COLO668 (cell line): ENCODE measurements around the gene GRK5.

ENCODE experiments used
- DNase-seq: peaks from one replicate; lab custom pipeline; 2025; ENCODE audit not compliant: unreplicated experiment; lab: John Stamatoyannopoulos, UW

Gene GRK5

GRCh38 chr10:119398996-119399395, 191.6 kb downstream of the GRK5 start:
- no peak for DNase-seq

- no peak for DNase-seq
These were observed 192.1 kb downstream of the GRK5 start for GRCh38 chr10:119399466-119399865.

GRCh38 chr10:119401671-119402395, 194.5 kb downstream of the GRK5 start:
- DNase-seq, result no peak

GRCh38 chr10:119403921-119404320, 196.6 kb downstream of the GRK5 start:
- no peak for DNase-seq

GRCh38 chr10:119404719-119405519, 197.5 kb downstream of the GRK5 start:
- no peak for DNase-seq

- DNase-seq, result no peak
These were observed 198.1 kb downstream of the GRK5 start for GRCh38 chr10:119405520-119405807.

GRCh38 chr10:119406137-119406536, 198.8 kb downstream of the GRK5 start:
- DNase-seq, result no peak

- no peak for DNase-seq
These were observed 199.4 kb downstream of the GRK5 start for GRCh38 chr10:119406601-119407253.

- DNase-seq, result no peak
These were observed 199.9 kb downstream of the GRK5 start for GRCh38 chr10:119407254-119407777.

GRCh38 chr10:119408072-119408471, 200.7 kb downstream of the GRK5 start:
- no peak for DNase-seq

- DNase-seq, result no peak
These were observed 201.6 kb downstream of the GRK5 start for GRCh38 chr10:119408969-119409371.

GRCh38 chr10:119409385-119409784, 202.0 kb downstream of the GRK5 start:
- DNase-seq, result no peak

GRCh38 chr10:119409906-119410305, 202.5 kb downstream of the GRK5 start:
- no peak for DNase-seq

- DNase-seq, result no peak
These were observed 203.2 kb downstream of the GRK5 start for GRCh38 chr10:119410361-119411116.

GRCh38 chr10:119412244-119413092, 205.1 kb downstream of the GRK5 start:
- no peak for DNase-seq

- no peak for DNase-seq
These were observed 205.7 kb downstream of the GRK5 start for GRCh38 chr10:119413093-119413453.

- DNase-seq, result no peak
These were observed 206.2 kb downstream of the GRK5 start for GRCh38 chr10:119413471-119414080.

GRCh38 chr10:119414081-119414611, 206.8 kb downstream of the GRK5 start:
- DNase-seq, result peak; percentile 5

GRCh38 chr10:119415121-119415520, 207.8 kb downstream of the GRK5 start:
- no peak for DNase-seq
